AG04449 (cell line): Measurements from ENCODE around the gene DNAL4.

Experiments
- CTCF ChIA-PET: fragments of 350-600 bp; formaldehyde crosslinking; extraction: SDS; loops from one replicate; lab custom pipeline; 2021; ENCODE audit warnings: antibody characterized with exemption; lab: Yijun Ruan, JAX
- POLR2A ChIA-PET: fragments of 400-600, 350-600 bp; formaldehyde crosslinking; extraction: SDS; loops from one replicate; lab custom pipeline; 2020; ENCODE audit warnings: antibody characterized with exemption, inconsistent platforms; lab: Yijun Ruan, JAX
- DNase-seq: peaks from one replicate; pipeline ENCODE4 v3.0.0-alpha.2; 2010; ENCODE audit warnings: low read depth, low spot score
- H3K4me3 ChIP-seq: 2 replicates; pipeline ENCODE4 v1.5.1; 2011; ENCODE audit warnings: low read depth, mild to moderate bottlenecking, control low read depth, low read length
- CTCF ChIP-seq: IDR thresholded peaks from one replicate; pipeline ENCODE4 v1.5.1; 2011; ENCODE audit warnings: mild to moderate bottlenecking, moderate library complexity, low read length, control low read depth, inconsistent platforms; ENCODE audit not compliant: insufficient read depth; ENCODE audit errors: missing control alignments

The DNAL4 gene

DNA sequence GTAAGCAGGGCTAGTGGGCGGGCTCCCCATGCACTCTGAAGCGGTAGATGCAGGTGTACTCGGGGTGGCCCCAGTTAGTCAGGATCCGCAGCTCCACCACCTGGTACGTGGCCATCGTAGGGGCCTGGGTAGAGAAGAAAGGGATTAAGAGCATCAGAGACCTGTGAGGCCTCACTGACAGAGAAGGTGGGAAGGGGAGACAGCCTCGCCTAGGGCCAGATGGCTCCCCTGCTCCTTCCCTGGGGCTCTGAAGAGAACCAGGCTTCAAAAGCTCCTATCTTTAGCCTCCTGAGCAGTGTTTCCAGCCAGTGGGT, 57.7 kb downstream of the DNAL4 start:
- CTCF ChIA-PET: interaction anchor here (4.5 to 4.8 kb wide), 2 partner anchors 12 to 18 kb away, joined by 21 to 52 read pairs; no protein-coding TSS in a partner anchor
- POLR2A ChIA-PET: no interaction called here
- H3K4me3 ChIP-seq: no peak overlapping the region
- no peak for TF ChIP-seq CTCF
- no peak for DNase-seq

DNA sequence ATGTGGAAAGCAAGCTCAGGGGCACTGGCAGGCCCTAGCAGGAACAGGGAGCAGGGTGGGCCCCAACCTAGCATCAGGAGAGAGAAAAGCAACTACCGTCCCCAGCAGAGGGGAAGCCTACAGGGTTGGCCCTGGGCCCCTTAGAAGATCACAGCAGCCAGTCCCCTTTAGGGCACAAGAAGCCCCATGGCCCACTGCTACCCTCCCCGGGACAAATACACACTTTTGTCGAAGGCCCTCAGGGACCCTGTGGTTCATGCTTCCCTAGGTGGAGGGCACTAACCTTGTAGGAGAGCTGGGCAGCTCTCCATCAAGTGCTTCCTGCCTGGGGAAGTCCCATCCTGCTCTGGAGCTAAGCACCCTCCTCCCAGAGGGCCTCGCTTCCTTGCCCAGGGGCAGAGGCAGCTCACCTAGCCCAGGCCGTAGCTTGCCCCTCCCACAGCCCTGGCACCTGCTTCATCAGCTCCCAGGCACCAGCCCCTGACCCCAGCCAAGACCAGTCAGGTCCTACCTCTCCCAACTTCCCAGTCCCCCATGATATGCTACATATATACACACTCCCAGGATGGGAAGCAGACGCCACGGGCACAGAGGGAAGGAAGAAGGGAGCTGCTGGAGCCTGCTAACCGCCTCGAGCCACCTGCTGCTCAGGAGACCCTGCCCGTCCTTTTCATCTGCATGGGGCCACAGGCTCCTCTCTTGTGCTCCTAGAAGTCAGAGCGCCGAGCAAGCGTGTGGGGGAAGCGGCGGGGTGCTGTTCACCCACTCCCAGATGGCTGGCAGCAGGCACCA, 58.3 kb downstream of the DNAL4 start:
- ChIA-PET CTCF (interaction anchor here (1.5 to 4.8 kb wide), 4 partner anchors 7 to 30 kb away, joined by 3 to 52 read pairs (median 18); no protein-coding TSS in a partner anchor), POLR2A (no interaction called here)
- DNase-seq: no peak
- TF ChIP-seq CTCF: no peak
- no peak overlapping the region for H3K4me3 ChIP-seq

DNA sequence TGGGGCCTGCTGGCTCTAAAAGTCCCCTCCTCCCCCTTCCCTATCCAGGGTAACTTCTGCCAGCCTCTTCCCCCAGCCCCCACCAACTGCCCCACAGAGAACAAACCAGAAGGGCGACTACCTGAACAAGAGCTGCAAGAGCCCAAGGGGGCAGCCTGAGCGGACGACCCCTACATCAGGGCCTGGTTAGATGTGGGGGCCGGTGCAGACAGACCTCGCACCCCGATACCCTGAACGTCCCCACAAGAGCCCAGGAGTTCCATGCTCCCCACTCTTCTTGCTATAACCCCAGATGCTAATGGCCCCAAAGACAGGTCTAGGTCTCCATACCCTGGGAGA, 58.8 kb downstream of the DNAL4 start:
- ChIA-PET POLR2A (no interaction called here), CTCF (interaction anchor here (1.4 to 4.8 kb wide), 6 partner anchors 7 to 31 kb away, joined by 3 to 52 read pairs (median 18); no protein-coding TSS in a partner anchor)
- H3K4me3 ChIP-seq: no peak overlapping the region
- no peak for DNase-seq
- TF ChIP-seq CTCF: no peak

DNA sequence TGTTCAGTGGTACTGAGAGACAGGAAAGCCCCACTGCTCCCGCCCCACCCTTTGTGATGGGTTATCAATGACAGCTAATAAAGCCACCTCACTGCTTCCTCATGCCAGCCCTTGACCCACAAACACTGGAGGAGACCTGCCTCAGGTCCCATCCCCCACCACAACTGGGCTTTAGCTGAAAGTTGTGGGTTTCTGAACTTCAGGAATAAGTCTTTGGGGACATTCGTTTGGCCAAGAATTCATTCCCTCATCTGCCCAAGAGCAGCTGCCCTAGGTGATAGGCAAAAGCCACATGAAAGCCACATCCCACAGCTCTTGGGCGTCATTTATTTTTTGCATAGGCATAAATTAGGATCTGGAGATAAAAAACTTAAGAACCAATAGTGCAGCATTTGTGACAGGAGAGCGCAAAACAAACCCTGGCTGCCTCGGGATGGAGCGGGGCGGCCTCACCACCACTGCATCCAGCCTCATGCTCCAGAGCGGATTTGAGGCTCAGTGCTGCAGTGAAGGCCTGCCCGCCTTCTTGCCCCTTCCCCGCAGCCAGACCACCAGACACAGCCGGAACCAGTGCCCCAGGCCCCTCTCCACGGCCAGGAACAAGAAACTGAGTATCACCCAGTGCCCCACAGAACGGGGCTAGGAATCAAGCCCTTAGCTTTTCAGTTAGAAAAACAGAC, 59.4 kb downstream of the DNAL4 start:
- TF ChIP-seq CTCF: no peak

GRCh38 chr22:38733724-38734381, 60.1 kb downstream of the DNAL4 start:
- no peak for DNase-seq
- ChIA-PET POLR2A (interaction anchor here (0.7 to 1.3 kb wide), 2 partner anchors 9 to 16 kb away, joined by 3 to 4 read pairs; no protein-coding TSS in a partner anchor), CTCF (interaction anchor here (1.2 to 4.8 kb wide), 7 partner anchors 9 to 32 kb away, joined by 3 to 52 read pairs (median 15); no protein-coding TSS in a partner anchor)
- no peak for TF ChIP-seq CTCF
- H3K4me3 ChIP-seq: no peak overlapping the region

More for the DNA sequence above, 59.4 kb downstream of the DNAL4 start:
- no peak for DNase-seq
- no peak overlapping the region for H3K4me3 ChIP-seq
- ChIA-PET CTCF (interaction anchor here (1.2 to 4.8 kb wide), 7 partner anchors 8 to 32 kb away, joined by 3 to 52 read pairs (median 15); no protein-coding TSS in a partner anchor), POLR2A (interaction anchor here (0.7 kb wide), 1 partner anchor 9 kb away, joined by 4 read pairs; no protein-coding TSS in a partner anchor)
